ENCODE results near the gene PKHD1.
"Not testable (repeated sequence)": the region's sequence is repeated elsewhere in the genome, so short reads cannot be mapped to it uniquely, and the experiment has no call there.

The PKHD1 gene

GRCh38 chr6:51936531-51937290 is 150.7 kb downstream of the PKHD1 start:
- no peak overlapping the region for H3K4me3 ChIP-seq (ENCODE audit: low read depth, low read length)

GRCh38 chr6:51934098-51934497 is 153.3 kb downstream of the PKHD1 start:
- no peak overlapping the region for H3K4me3 ChIP-seq (ENCODE audit: low read depth, low read length)

GRCh38 chr6:51932956-51933355 is 154.5 kb downstream of the PKHD1 start:
- H3K4me3 ChIP-seq (ENCODE audit: low read depth, low read length) = no peak overlapping the region

- no peak overlapping the region for H3K4me3 ChIP-seq (ENCODE audit: low read depth, low read length)
Measured at GRCh38 chr6:51930602-51931001, 156.8 kb downstream of the PKHD1 start.

- H3K4me3 ChIP-seq (ENCODE audit: low read depth, low read length) = no peak overlapping the region
Measured at GRCh38 chr6:51929934-51930574, 157.4 kb downstream of the PKHD1 start.

- H3K4me3 ChIP-seq (ENCODE audit: low read depth, low read length) = no peak overlapping the region
Measured at GRCh38 chr6:51928320-51928719, 159.1 kb downstream of the PKHD1 start.

GRCh38 chr6:51927450-51927849 is 160.0 kb downstream of the PKHD1 start:
- no peak overlapping the region for H3K4me3 ChIP-seq (ENCODE audit: low read depth, low read length)

GRCh38 chr6:51926125-51926524 is 161.3 kb downstream of the PKHD1 start:
- H3K4me3 ChIP-seq (ENCODE audit: low read depth, low read length) = no peak overlapping the region

GRCh38 chr6:51922479-51922878 is 164.9 kb downstream of the PKHD1 start:
- not testable (repeated sequence) for H3K4me3 ChIP-seq (ENCODE audit: low read depth, low read length)

- not testable (repeated sequence) for H3K4me3 ChIP-seq (ENCODE audit: low read depth, low read length)
Measured at GRCh38 chr6:51918347-51918746, 169.1 kb downstream of the PKHD1 start.

- H3K4me3 ChIP-seq (ENCODE audit: low read depth, low read length) = no peak overlapping the region
Measured at GRCh38 chr6:51915098-51915497, 172.3 kb downstream of the PKHD1 start.

GRCh38 chr6:51913265-51913664 is 174.1 kb downstream of the PKHD1 start:
- no peak overlapping the region for H3K4me3 ChIP-seq (ENCODE audit: low read depth, low read length)

- H3K4me3 ChIP-seq (ENCODE audit: low read depth, low read length) = no peak overlapping the region
Measured at GRCh38 chr6:51910851-51911250, 176.6 kb downstream of the PKHD1 start.

- no peak overlapping the region for H3K4me3 ChIP-seq (ENCODE audit: low read depth, low read length)
Measured at GRCh38 chr6:51908243-51908642, 179.2 kb downstream of the PKHD1 start.

- H3K4me3 ChIP-seq (ENCODE audit: low read depth, low read length) = no peak overlapping the region
Measured at GRCh38 chr6:51901766-51902764, 185.3 kb downstream of the PKHD1 start.

- H3K4me3 ChIP-seq (ENCODE audit: low read depth, low read length) = no peak overlapping the region
Measured at GRCh38 chr6:51893366-51893765, 194.0 kb downstream of the PKHD1 start.

GRCh38 chr6:51892750-51893149 is 194.7 kb downstream of the PKHD1 start:
- no peak overlapping the region for H3K4me3 ChIP-seq (ENCODE audit: low read depth, low read length)

GRCh38 chr6:51892339-51892738 is 195.1 kb downstream of the PKHD1 start:
- no peak overlapping the region for H3K4me3 ChIP-seq (ENCODE audit: low read depth, low read length)

GRCh38 chr6:51891784-51892183 is 195.6 kb downstream of the PKHD1 start:
- no peak overlapping the region for H3K4me3 ChIP-seq (ENCODE audit: low read depth, low read length)

- no peak overlapping the region for H3K4me3 ChIP-seq (ENCODE audit: low read depth, low read length)
Measured at GRCh38 chr6:51887859-51888258, 199.6 kb downstream of the PKHD1 start.

GRCh38 chr6:51885957-51886356 is 201.5 kb downstream of the PKHD1 start:
- no peak overlapping the region for H3K4me3 ChIP-seq (ENCODE audit: low read depth, low read length)
